Epithelial cell of proximal tubule (primary cell): Measurements from ENCODE around the gene CCNJL. TPM values are rescaled to one million over a fixed set of nuclear protein-coding genes. Genes with fewer than 3 reads are reported as not detected.

Source experiments
- DNase-seq: peaks from one replicate; pipeline ENCODE4 v3.0.0-alpha.2; 2011; ENCODE audit warnings: low read depth
- H3K4me3 ChIP-seq: 2 replicates; pipeline ENCODE4 v1.5.1; 2011; ENCODE audit warnings: low read depth, mild to moderate bottlenecking, low read length
- CTCF ChIP-seq: conservative IDR thresholded peaks from 2 replicates; pipeline ENCODE4 v1.5.1; 2012; ENCODE audit warnings: low read depth, mild to moderate bottlenecking, low read length
- total RNA-seq: library from RNA; depleted of rRNA; stranded (reverse); fragments of >200 nt; gene quantifications from 2 replicates; pipeline ENCODE4 v1.2.3, GENCODE V29; 2015

Gene CCNJL
- total RNA-seq, 1 donor from 2014 or later = 13.0 TPM

DNA sequence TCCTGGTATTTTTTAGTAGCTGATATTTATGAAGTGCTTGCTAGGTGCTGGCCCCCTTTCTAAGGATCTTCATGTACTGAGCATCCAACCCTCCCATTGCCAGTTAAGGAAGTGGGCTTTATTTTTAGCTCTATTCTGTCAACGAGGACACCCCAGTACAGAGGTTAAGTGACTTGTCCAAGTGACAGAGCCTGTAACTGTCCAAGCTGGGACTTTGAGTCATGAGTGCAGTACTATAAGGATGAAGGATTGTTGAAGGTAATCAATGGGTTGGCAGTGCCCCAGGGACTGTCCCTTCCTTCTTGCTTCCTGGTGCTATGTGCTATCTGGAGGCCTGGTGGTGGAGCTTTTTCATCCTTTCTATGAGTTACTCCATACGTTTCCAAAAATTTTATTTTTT is 101.0 kb downstream of the CCNJL start:
- no peak for TF ChIP-seq CTCF
- no peak overlapping the region for H3K4me3 ChIP-seq
- no peak for DNase-seq

- DNase-seq = no peak
- H3K4me3 ChIP-seq = no peak overlapping the region
- TF ChIP-seq CTCF = no peak
Measured at GRCh38 chr5:160210606-160211005, 101.8 kb downstream of the CCNJL start.

DNA sequence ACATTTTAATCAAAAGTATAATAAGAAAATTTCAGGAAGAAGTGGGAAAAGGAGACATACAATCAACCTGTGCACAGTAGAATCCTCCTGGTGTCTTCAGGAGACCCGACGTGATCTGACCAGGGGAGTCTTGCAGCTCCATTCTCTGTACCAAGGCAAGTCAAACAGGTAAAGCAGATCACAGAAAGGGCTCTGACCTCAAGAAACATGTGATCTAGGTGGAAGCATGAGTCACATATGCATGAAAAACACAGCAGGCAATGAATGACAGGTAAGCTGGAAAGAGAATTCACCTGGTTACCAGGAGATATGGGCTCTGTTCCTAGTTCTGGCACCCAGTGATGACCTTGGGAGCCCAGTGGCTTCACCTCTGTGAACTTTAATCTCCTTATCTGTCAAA is 102.4 kb downstream of the CCNJL start:
- DNase-seq = no peak
- H3K4me3 ChIP-seq = no peak overlapping the region
- no peak for TF ChIP-seq CTCF

DNA sequence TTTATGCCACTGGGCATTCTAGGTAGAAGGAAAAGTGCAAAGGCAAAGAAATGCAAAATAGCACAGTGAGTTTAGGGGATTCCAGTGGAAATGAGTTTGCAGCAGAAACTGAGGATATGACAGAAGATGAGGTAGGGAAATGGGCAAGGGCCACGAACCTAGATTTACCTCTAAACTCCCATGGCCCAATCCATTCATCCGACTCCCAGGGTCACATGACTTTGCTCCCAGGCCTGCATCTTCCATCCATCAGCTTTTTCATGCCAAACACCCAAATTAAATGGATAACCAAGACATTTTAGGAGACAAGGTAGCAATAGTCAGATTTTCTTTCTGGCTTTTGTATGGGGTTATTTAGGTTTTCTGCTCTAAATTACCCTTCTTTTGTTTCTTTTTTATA is 105.3 kb downstream of the CCNJL start:
- no peak for TF ChIP-seq CTCF
- no peak overlapping the region for H3K4me3 ChIP-seq
- no peak for DNase-seq

Other genes starting within 250 kb of the CCNJL start
- gene PWWP2A, start 193.1 kb downstream of the CCNJL start, total RNA-seq = 13.3 and 19.6 TPM in 2 replicates
- not detected in 2 replicates for gene FABP6, start 83.1 kb downstream of the CCNJL start, total RNA-seq
- 0.17 and 0.22 TPM in 2 replicates for gene C1QTNF2, start 58.1 kb upstream of the CCNJL start, total RNA-seq
- gene FAM200C, start 87.5 kb upstream of the CCNJL start, total RNA-seq = 1.3 and 2.5 TPM in 2 replicates
- 40.1 and 59.0 TPM in 2 replicates for gene SLU7, start 106.5 kb upstream of the CCNJL start, total RNA-seq
- gene PTTG1, start 109.3 kb upstream of the CCNJL start, total RNA-seq = 530 and 963 TPM in 2 replicates